GM12878 (cell line): ENCODE measurements around the gene SHROOM3. TPM values are rescaled to one million over a fixed set of nuclear protein-coding genes. Genes with fewer than 3 reads are reported as not detected.

Experiments
- ATAC-seq: fragments of 200-7000 bp; cut with Tn5 transposase; 3 replicates; pipeline ENCODE4 v1.9.1; 2020; ENCODE audit warnings: mild to moderate bottlenecking, moderate library complexity
- BruUV-seq: library from RNA; stranded (reverse); fragments of 400-500 nt; replicated peaks from 2 replicates; lab custom pipeline; 2021; lab: Mats Ljungman, UMichigan
- CTCF ChIA-PET: fragments of 300-600 bp; sonication (Branson Sonifier 250); formaldehyde crosslinking; extraction: SDS; loops from one replicate; lab custom pipeline; 2021; ENCODE audit warnings: inconsistent platforms; lab: Yijun Ruan, JAX
- POLR2A ChIA-PET: fragments of 350-600 bp; formaldehyde crosslinking; extraction: SDS; loops from one replicate; lab custom pipeline; 2021; ENCODE audit warnings: inconsistent platforms; lab: Charles Lee
- RAD21 ChIA-PET: fragments of 300-600 bp; sonication (Branson Sonifier 250); formaldehyde crosslinking; loops from one replicate; lab custom pipeline; 2023; ENCODE audit warnings: antibody characterized with exemption; ENCODE audit not compliant: unreplicated experiment; lab: Charles Lee
- SMC1A ChIA-PET: fragments of 300-600 bp; sonication (Branson Sonifier 250); formaldehyde crosslinking; loops from one replicate; lab custom pipeline; 2023; ENCODE audit not compliant: unreplicated experiment, uncharacterized antibody; lab: Charles Lee
- DNase-seq: peaks from one replicate; pipeline ENCODE4 v3.0.0-alpha.2; 2011; ENCODE audit warnings: low read depth, low spot score
- FAIRE-seq: peaks from 3 replicates; lab custom pipeline; 2011; peaks lifted over from hg19 to GRCh38; lab: Jason Lieb, UNC
- H2AFZ ChIP-seq: 2 replicates; pipeline ENCODE4 v1.6.0; 2011; ENCODE audit warnings: low read depth, low read length, control low read depth; ENCODE audit not compliant: control insufficient read depth
- H3K27ac ChIP-seq: 2 replicates; pipeline ENCODE4 v1.5.1; 2011; ENCODE audit warnings: control low read depth; ENCODE audit not compliant: control insufficient read depth, insufficient read depth
- H3K27me3 ChIP-seq, 2 experiments: replicated peaks in 1 of 2; 2 replicates each; pipeline versions ENCODE4 v1.6.0 to v1.6.1; 2011; ENCODE audit warnings: low read length in 1 of 2; ENCODE audit not compliant: control insufficient read depth in 2 of 2, insufficient read depth in 2 of 2
- H3K36me3 ChIP-seq, 2 experiments: 2 replicates each; pipeline ENCODE4 v1.5.1; 2011; ENCODE audit warnings: low read length in 1 of 2; ENCODE audit not compliant: control insufficient read depth in 2 of 2, insufficient read depth in 2 of 2
- H3K4me1 ChIP-seq: 2 replicates; pipeline ENCODE4 v1.6.1; 2011; ENCODE audit warnings: mild to moderate bottlenecking, low read length, moderate library complexity, mixed read lengths; ENCODE audit not compliant: control insufficient read depth, insufficient read depth
- H3K4me2 ChIP-seq: 2 replicates; pipeline ENCODE4 v1.6.0; 2011; ENCODE audit warnings: control low read depth; ENCODE audit not compliant: control insufficient read depth, insufficient read depth
- H3K4me3 ChIP-seq: fragments of 200-600 bp; sonication (generic); 2 replicates; pipeline ENCODE4 v1.5.1; 2016
- H3K79me2 ChIP-seq: 2 replicates; pipeline ENCODE4 v1.6.0; 2011; ENCODE audit warnings: low read length; ENCODE audit not compliant: control insufficient read depth, insufficient read depth
- H3K9ac ChIP-seq: 2 replicates; pipeline ENCODE4 v1.8.0; 2011; ENCODE audit warnings: low read length, control low read depth, mixed read lengths; ENCODE audit not compliant: control insufficient read depth, insufficient read depth
- H3K9me3 ChIP-seq: replicated peaks from 3 replicates; pipeline ENCODE4 v1.5.1; 2011; ENCODE audit warnings: mild to moderate bottlenecking, low read length; ENCODE audit not compliant: control insufficient read depth, insufficient read depth
- H4K20me1 ChIP-seq: 2 replicates; pipeline ENCODE4 v1.6.0; 2011; ENCODE audit not compliant: control insufficient read depth, insufficient read depth
- ASH2L ChIP-seq: fragments of 300-600, 200-600 bp; sonication (generic); IDR thresholded peaks from 2 replicates; pipeline ENCODE4 v1.6.1; 2017; ENCODE audit warnings: low read depth, mild to moderate bottlenecking, borderline replicate concordance
- BRCA1 ChIP-seq: IDR thresholded peaks from 2 replicates; pipeline ENCODE4 v1.6.1; 2011; ENCODE audit warnings: low read depth, low read length, improper control_type of control experiment
- CREB1 ChIP-seq: IDR thresholded peaks from 2 replicates; pipeline ENCODE4 v1.6.1; 2012; ENCODE audit warnings: low read depth, mild to moderate bottlenecking, inconsistent platforms
- ETV6 ChIP-seq, 2 experiments: fragments of 450-650 bp in 1 of 2; IDR thresholded peaks in 1 of 2; conservative IDR thresholded peaks in 1 of 2; 2 replicates each; pipeline ENCODE4 v1.6.1; 2014; ENCODE audit warnings: antibody characterized with exemption in 1 of 2, borderline replicate concordance in 1 of 2, low read depth in 1 of 2, mild to moderate bottlenecking in 1 of 2, moderate library complexity in 1 of 2
- HCFC1 ChIP-seq: fragments of 150-350 bp; IDR thresholded peaks from 2 replicates; pipeline ENCODE4 v1.6.1; 2014; ENCODE audit warnings: low read length
- HDAC2 ChIP-seq: fragments of 200-600 bp; sonication (generic); IDR thresholded peaks from 2 replicates; pipeline ENCODE4 v1.6.1; 2017
- LARP7 ChIP-seq: fragments of 450-650 bp; IDR thresholded peaks from 2 replicates; pipeline ENCODE4 v1.6.1; 2017; ENCODE audit warnings: mild to moderate bottlenecking
- NR2C2 ChIP-seq: IDR thresholded peaks from 2 replicates; pipeline ENCODE4 v1.6.1; 2011; ENCODE audit warnings: borderline replicate concordance, low read depth; ENCODE audit not compliant: control insufficient read depth, insufficient read length
- RAD51 ChIP-seq: fragments of 450-650 bp; IDR thresholded peaks from 2 replicates; pipeline ENCODE4 v1.6.1; 2016; ENCODE audit warnings: moderate library complexity, mild to moderate bottlenecking, inconsistent platforms
- RBBP5 ChIP-seq: fragments of 200-600 bp; sonication (generic); conservative IDR thresholded peaks from 2 replicates; pipeline ENCODE4 v1.6.1; 2016
- SUPT20H ChIP-seq: IDR thresholded peaks from 2 replicates; pipeline ENCODE4 v1.6.1; 2011; ENCODE audit warnings: low read depth, mild to moderate bottlenecking, low read length, moderate library complexity, borderline replicate concordance; ENCODE audit not compliant: control insufficient read depth
- TCF3 ChIP-seq: IDR thresholded peaks from 2 replicates; pipeline ENCODE4 v1.6.1; 2012; ENCODE audit warnings: low read depth, mild to moderate bottlenecking, low read length, borderline replicate concordance; ENCODE audit not compliant: insufficient read depth
- WGBS: methylation state at CpG from one replicate; pipeline ENCODE4 v1.1.6; 2016; ENCODE audit warnings: low lambda C conversion rate; ENCODE audit not compliant: insufficient replicate concordance, insufficient coverage; ENCODE audit errors: missing lambda C conversion rate; 5-methylcytosine and 5-hydroxymethylcytosine counted together
- in situ Hi-C: fragments of 300-500 bp; cut with MboI; formaldehyde crosslinking; loops from 9 replicates; pipeline ENCODE4 v1.14.3; 2018; ENCODE audit warnings: mixed read lengths
- intact Hi-C: fragments of 100-400 bp; cut with micrococcal nuclease; formaldehyde crosslinking; loops from one replicate; pipeline ENCODE4 v1.14.2; 2022; ENCODE audit not compliant: unreplicated experiment
- polyA plus RNA-seq, 11 experiments: library from polyadenylated mRNA; depleted of rRNA in 4 of 11; unstranded in 6 of 11; stranded (reverse) in 5 of 11; fragments of >200 nt; fragmentation: Nextera tagmentation in 4 of 11; fragmentation: Illumina TruSeq in 1 of 11; extraction: Ambion mirVana in 4 of 11; extraction: Trizol in 1 of 11; gene quantifications; 1 replicate in 1 of 11; 2 replicates in 10 of 11; pipeline versions ENCODE4 v1.2.1 to v1.2.3, GENCODE V29; 2011 to 2016; ENCODE audit warnings: inconsistent platforms in 2 of 11, missing spikeins in 2 of 11, low read depth in 1 of 11
- total RNA-seq, 4 experiments: library from RNA; depleted of rRNA in 3 of 4; stranded (reverse); fragments of >200 nt in 3 of 4; fragmentation: Illumina TruSeq in 1 of 4; extraction: Trizol in 1 of 4; gene quantifications; 2 replicates each; pipeline versions ENCODE4 v1.2.1 to v1.2.3, GENCODE V29; 2013 to 2021
- TF ChIP-seq, protein P1 (sequence below): IDR thresholded peaks from 2 replicates; pipeline ENCODE4 v1.6.1; 2012; ENCODE audit warnings: mild to moderate bottlenecking, low read depth, low read length
- TF ChIP-seq, protein P2 (sequence below): fragments of 450-650 bp; IDR thresholded peaks from 2 replicates; pipeline ENCODE4 v1.6.1; 2016; ENCODE audit warnings: mild to moderate bottlenecking
- TF ChIP-seq, protein P3 (sequence below): fragments of 150-350 bp; IDR thresholded peaks from 2 replicates; pipeline ENCODE4 v1.6.1; 2016; ENCODE audit warnings: low read depth, low read length

The SHROOM3 gene
- total and polyA plus RNA-seq, 10 of the 15 experiments (the other 5 are each of a cell fraction or from before 2014, with no cell fraction given) = under 0.01 to 0.29 (median 0.08) TPM; not detected in 1

DNA sequence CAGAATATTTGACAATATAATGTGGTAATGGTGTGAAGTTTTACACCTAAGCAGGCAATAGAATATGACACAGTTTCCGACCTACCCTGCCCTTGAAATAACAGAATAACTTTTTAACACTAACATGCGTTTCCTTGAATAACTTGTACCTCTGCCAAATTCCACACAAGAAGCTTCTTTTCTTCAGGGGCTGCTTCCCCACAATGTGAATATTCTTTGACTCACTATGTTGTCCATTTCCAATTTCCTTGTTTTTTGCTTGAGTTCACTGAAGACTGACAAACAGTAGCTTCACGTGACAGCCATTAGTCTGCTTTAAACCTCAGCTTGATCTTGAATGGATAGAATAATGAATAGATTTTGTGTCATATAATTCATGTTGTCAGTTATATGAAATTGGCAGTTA lies 14.3 kb downstream of the SHROOM3 start:
- no peaks in the 10 kb centered on the region for H3K79me2 ChIP-seq
- no peak overlapping the region for H3K27ac ChIP-seq
- no peaks in the 10 kb centered on the region for H3K4me1 ChIP-seq
- DNase-seq = no peak
- ChIA-PET RAD21 (no interaction called here), POLR2A (interaction anchor here (0.5 kb wide), 1 partner anchor 358 kb away, joined by 6 read pairs; no protein-coding TSS in a partner anchor), SMC1A (no interaction called here), CTCF (interaction anchor here (0.5 kb wide), 1 partner anchor 985 kb away, joined by 3 read pairs; no protein-coding TSS in a partner anchor)
- no peak overlapping the region for H2AFZ ChIP-seq
- H3K27me3 ChIP-seq = no peaks in the 10 kb centered on the region
- FAIRE-seq = no peak
- no peaks in the 10 kb centered on the region for H3K36me3 ChIP-seq
- WGBS = 31% methylated on average over 3 of the region's 3 CpGs
- no peaks in the 10 kb centered on the region for H4K20me1 ChIP-seq
- no peaks in the 10 kb centered on the region for H3K9me3 ChIP-seq
- ATAC-seq = no peak
- BruUV-seq = no TSS peak
- H3K4me3 ChIP-seq = no peak overlapping the region
- H3K4me2 ChIP-seq = no peak overlapping the region
- no peak overlapping the region for H3K9ac ChIP-seq
- in situ Hi-C loops = no loop called here
- intact Hi-C loops = no loop called here
- TF ChIP-seq ASH2L = no peak
- TF ChIP-seq BRCA1 = no peak
- TF ChIP-seq HCFC1 = no peak
- TF ChIP-seq, protein P1, sequence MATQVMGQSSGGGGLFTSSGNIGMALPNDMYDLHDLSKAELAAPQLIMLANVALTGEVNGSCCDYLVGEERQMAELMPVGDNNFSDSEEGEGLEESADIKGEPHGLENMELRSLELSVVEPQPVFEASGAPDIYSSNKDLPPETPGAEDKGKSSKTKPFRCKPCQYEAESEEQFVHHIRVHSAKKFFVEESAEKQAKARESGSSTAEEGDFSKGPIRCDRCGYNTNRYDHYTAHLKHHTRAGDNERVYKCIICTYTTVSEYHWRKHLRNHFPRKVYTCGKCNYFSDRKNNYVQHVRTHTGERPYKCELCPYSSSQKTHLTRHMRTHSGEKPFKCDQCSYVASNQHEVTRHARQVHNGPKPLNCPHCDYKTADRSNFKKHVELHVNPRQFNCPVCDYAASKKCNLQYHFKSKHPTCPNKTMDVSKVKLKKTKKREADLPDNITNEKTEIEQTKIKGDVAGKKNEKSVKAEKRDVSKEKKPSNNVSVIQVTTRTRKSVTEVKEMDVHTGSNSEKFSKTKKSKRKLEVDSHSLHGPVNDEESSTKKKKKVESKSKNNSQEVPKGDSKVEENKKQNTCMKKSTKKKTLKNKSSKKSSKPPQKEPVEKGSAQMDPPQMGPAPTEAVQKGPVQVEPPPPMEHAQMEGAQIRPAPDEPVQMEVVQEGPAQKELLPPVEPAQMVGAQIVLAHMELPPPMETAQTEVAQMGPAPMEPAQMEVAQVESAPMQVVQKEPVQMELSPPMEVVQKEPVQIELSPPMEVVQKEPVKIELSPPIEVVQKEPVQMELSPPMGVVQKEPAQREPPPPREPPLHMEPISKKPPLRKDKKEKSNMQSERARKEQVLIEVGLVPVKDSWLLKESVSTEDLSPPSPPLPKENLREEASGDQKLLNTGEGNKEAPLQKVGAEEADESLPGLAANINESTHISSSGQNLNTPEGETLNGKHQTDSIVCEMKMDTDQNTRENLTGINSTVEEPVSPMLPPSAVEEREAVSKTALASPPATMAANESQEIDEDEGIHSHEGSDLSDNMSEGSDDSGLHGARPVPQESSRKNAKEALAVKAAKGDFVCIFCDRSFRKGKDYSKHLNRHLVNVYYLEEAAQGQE = no peak
- TF ChIP-seq, protein P2, sequence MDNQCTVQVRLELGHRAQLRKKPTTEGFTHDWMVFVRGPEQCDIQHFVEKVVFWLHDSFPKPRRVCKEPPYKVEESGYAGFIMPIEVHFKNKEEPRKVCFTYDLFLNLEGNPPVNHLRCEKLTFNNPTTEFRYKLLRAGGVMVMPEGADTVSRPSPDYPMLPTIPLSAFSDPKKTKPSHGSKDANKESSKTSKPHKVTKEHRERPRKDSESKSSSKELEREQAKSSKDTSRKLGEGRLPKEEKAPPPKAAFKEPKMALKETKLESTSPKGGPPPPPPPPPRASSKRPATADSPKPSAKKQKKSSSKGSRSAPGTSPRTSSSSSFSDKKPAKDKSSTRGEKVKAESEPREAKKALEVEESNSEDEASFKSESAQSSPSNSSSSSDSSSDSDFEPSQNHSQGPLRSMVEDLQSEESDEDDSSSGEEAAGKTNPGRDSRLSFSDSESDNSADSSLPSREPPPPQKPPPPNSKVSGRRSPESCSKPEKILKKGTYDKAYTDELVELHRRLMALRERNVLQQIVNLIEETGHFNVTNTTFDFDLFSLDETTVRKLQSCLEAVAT = no peak
- no peak for TF ChIP-seq NR2C2
- TF ChIP-seq LARP7 = no peak
- TF ChIP-seq RAD51 = no peak
- TF ChIP-seq TCF3 = no peak
- TF ChIP-seq, protein P3, sequence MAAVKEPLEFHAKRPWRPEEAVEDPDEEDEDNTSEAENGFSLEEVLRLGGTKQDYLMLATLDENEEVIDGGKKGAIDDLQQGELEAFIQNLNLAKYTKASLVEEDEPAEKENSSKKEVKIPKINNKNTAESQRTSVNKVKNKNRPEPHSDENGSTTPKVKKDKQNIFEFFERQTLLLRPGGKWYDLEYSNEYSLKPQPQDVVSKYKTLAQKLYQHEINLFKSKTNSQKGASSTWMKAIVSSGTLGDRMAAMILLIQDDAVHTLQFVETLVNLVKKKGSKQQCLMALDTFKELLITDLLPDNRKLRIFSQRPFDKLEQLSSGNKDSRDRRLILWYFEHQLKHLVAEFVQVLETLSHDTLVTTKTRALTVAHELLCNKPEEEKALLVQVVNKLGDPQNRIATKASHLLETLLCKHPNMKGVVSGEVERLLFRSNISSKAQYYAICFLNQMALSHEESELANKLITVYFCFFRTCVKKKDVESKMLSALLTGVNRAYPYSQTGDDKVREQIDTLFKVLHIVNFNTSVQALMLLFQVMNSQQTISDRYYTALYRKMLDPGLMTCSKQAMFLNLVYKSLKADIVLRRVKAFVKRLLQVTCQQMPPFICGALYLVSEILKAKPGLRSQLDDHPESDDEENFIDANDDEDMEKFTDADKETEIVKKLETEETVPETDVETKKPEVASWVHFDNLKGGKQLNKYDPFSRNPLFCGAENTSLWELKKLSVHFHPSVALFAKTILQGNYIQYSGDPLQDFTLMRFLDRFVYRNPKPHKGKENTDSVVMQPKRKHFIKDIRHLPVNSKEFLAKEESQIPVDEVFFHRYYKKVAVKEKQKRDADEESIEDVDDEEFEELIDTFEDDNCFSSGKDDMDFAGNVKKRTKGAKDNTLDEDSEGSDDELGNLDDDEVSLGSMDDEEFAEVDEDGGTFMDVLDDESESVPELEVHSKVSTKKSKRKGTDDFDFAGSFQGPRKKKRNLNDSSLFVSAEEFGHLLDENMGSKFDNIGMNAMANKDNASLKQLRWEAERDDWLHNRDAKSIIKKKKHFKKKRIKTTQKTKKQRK = no peak
- TF ChIP-seq HDAC2 = no peak
- TF ChIP-seq ETV6 (conservative IDR thresholded peaks at IDR 0.05 in 1 of 2, IDR thresholded peaks at IDR 0.05 in 1 of 2; ENCODE audit: borderline replicate concordance in 1 of 2, low read depth in 1 of 2) = no peak
- TF ChIP-seq SUPT20H = no peak
- no peak for TF ChIP-seq CREB1
- TF ChIP-seq RBBP5 = no peak
